Activated naive CD8-positive, alpha-beta T cell treated with anti-CD3 and anti-CD28 coated beads, Interleukin-2, amount 10 ng/mL, durations not matched to agents 7 days and 5 days (primary cell): ENCODE data around the gene ADAP2. TPM values are rescaled to one million over a fixed set of nuclear protein-coding genes. Genes with fewer than 3 reads are reported as not detected.
"Not testable (repeated sequence)": the region's sequence is repeated elsewhere in the genome, so short reads cannot be mapped to it uniquely, and the experiment has no call there.

Experiments
- ATAC-seq: fragments of 150-1000 bp; cut with Tn5 transposase; one replicate; pipeline ENCODE4 v1.10.0; 2021; ENCODE audit warnings: low read depth, moderate library complexity
- POLR2A ChIA-PET: fragments of 350-600 bp; sonication (Branson Sonifier 250); formaldehyde crosslinking; loops from one replicate; lab custom pipeline; 2021; ENCODE audit warnings: antibody characterized with exemption; lab: Charles Lee
- DNase-seq: peaks from one replicate; pipeline ENCODE4 v3.0.0; 2021
- H3K27ac Mint-ChIP-seq: one replicate; pipeline ENCODE4 v1.8.0; 2022; ENCODE audit warnings: mild to moderate bottlenecking, mixed read lengths
- H3K27me3 Mint-ChIP-seq: one replicate; pipeline ENCODE4 v1.8.0; 2022; ENCODE audit warnings: mild to moderate bottlenecking, moderate library complexity, mixed read lengths
- H3K36me3 Mint-ChIP-seq: one replicate; pipeline ENCODE4 v1.8.0; 2021; ENCODE audit warnings: mild to moderate bottlenecking, mixed read lengths
- H3K4me1 Mint-ChIP-seq: one replicate; pipeline ENCODE4 v1.8.0; 2021; ENCODE audit warnings: mixed read lengths
- H3K4me3 Mint-ChIP-seq: one replicate; pipeline ENCODE4 v1.8.0; 2022; ENCODE audit warnings: mild to moderate bottlenecking, moderate library complexity, mixed read lengths
- H3K9me3 Mint-ChIP-seq: one replicate; pipeline ENCODE4 v1.8.0; 2021; ENCODE audit warnings: mixed read lengths
- total RNA-seq, 2 experiments: library from RNA; stranded (reverse); gene quantifications; one replicate each; pipeline ENCODE4 v1.2.3, GENCODE V29; 2021

Gene ADAP2
- total RNA-seq, 2 experiments from 2014 or later: 2.2 to 2.4 TPM

- Mint-ChIP-seq H3K27me3 (peaks cover 4% of the 10 kb centered on the region), H3K9me3 (no peaks in the 10 kb centered on the region), H3K27ac (no peak overlapping the region), H3K4me3 (no peak overlapping the region), H3K4me1 (peaks cover 23% of the 10 kb centered on the region), H3K36me3 (peaks cover 1% of the 10 kb centered on the region)
- ATAC-seq (no peak), DNase-seq (no peak)
- POLR2A ChIA-PET: no interaction called here
Observed at GRCh38 chr17:30965686-30966085, 43.9 kb downstream of the ADAP2 start.

- POLR2A ChIA-PET: interaction anchor here (0.7 kb wide), 1 partner anchor 26 kb away, joined by 3 read pairs; no protein-coding TSS in a partner anchor
- peaks cover 10% of the 10 kb centered on the region for H3K36me3 Mint-ChIP-seq
- not testable (repeated sequence) for ATAC-seq, H3K4me3 Mint-ChIP-seq, H3K27ac Mint-ChIP-seq, DNase-seq, H3K27me3 Mint-ChIP-seq, H3K9me3 Mint-ChIP-seq
- H3K4me1 Mint-ChIP-seq: peaks cover 30% of the 10 kb centered on the region
Observed at GRCh38 chr17:30967911-30968310, 46.2 kb downstream of the ADAP2 start.

- Mint-ChIP-seq H3K4me3 (peak overlapping the region; percentile 99), H3K27me3 (peaks cover 4% of the 10 kb centered on the region), H3K4me1 (peaks cover 32% of the 10 kb centered on the region), H3K9me3 (no peaks in the 10 kb centered on the region), H3K27ac (peak overlapping the region; percentile 98), H3K36me3 (peaks cover 19% of the 10 kb centered on the region)
- POLR2A ChIA-PET: interaction anchor here (0.6 to 1.8 kb wide), 3 partner anchors 38 to 162 kb away, joined by 5 to 9 read pairs (median 8); partner anchors contain the start of gene TEFM
- peak; percentile 48 for DNase-seq
- ATAC-seq: no peak
Observed at GRCh38 chr17:30969989-30970830, 48.5 kb downstream of the ADAP2 start.

GRCh38 chr17:30970831-30971567, 49.3 kb downstream of the ADAP2 start, which contains the start of gene RNF135:
Gene RNF135, plus strand, starts transcription at chr17:30971039. Its CDS starts 35 bp downstream, at chr17:30971074.
- peak; percentile 81 for DNase-seq
- peaks cover 24% of the 10 kb centered on the region for H3K36me3 Mint-ChIP-seq
- H3K4me3 Mint-ChIP-seq: peak within 1 kb of the TSS; percentile 99
- H3K4me1 Mint-ChIP-seq: peaks cover 32% of the 10 kb centered on the region
- H3K27me3 Mint-ChIP-seq: peaks cover 4% of the 10 kb centered on the region
- peak; percentile 85 for ATAC-seq
- POLR2A ChIA-PET: interaction anchor here (1.5 to 1.8 kb wide), 2 partner anchors 37 to 64 kb away, joined by 8 to 9 read pairs; partner anchors contain the start of gene TEFM
- H3K9me3 Mint-ChIP-seq: no peaks in the 10 kb centered on the region
- peak within 1 kb of the TSS; percentile 98 for H3K27ac Mint-ChIP-seq

- H3K27me3 Mint-ChIP-seq: peaks cover 2% of the 10 kb centered on the region
- no peak overlapping the region for H3K4me3 Mint-ChIP-seq
- no peak overlapping the region for H3K27ac Mint-ChIP-seq
- POLR2A ChIA-PET: no interaction called here
- no peaks in the 10 kb centered on the region for H3K9me3 Mint-ChIP-seq
- no peak for ATAC-seq
- H3K36me3 Mint-ChIP-seq: peaks cover 28% of the 10 kb centered on the region
- peaks cover 16% of the 10 kb centered on the region for H3K4me1 Mint-ChIP-seq
- no peak for DNase-seq
Observed at GRCh38 chr17:30975042-30975820, 53.5 kb downstream of the ADAP2 start.

- H3K4me1 Mint-ChIP-seq, H3K27me3 Mint-ChIP-seq, H3K4me3 Mint-ChIP-seq, POLR2A ChIA-PET, H3K9me3 Mint-ChIP-seq, DNase-seq, H3K27ac Mint-ChIP-seq, ATAC-seq: not testable (repeated sequence)
- H3K36me3 Mint-ChIP-seq: peaks cover 15% of the 10 kb centered on the region
Observed at GRCh38 chr17:30979919-30980318, 58.2 kb downstream of the ADAP2 start.

GRCh38 chr17:30981531-30982519, 60.1 kb downstream of the ADAP2 start:
- no peaks in the 10 kb centered on the region for H3K4me1 Mint-ChIP-seq
- no peak overlapping the region for H3K27ac Mint-ChIP-seq
- peaks cover 3% of the 10 kb centered on the region for H3K36me3 Mint-ChIP-seq
- DNase-seq (no peak), ATAC-seq (no peak)
- H3K9me3 Mint-ChIP-seq: no peaks in the 10 kb centered on the region
- POLR2A ChIA-PET: interaction anchor here (0.5 kb wide), 1 partner anchor 58 kb away, joined by 6 read pairs; no protein-coding TSS in a partner anchor
- no peak overlapping the region for H3K4me3 Mint-ChIP-seq
- peaks cover 1% of the 10 kb centered on the region for H3K27me3 Mint-ChIP-seq

- H3K27me3 Mint-ChIP-seq: no peaks in the 10 kb centered on the region
- peaks cover 2% of the 10 kb centered on the region for H3K36me3 Mint-ChIP-seq
- POLR2A ChIA-PET: no interaction called here
- no peaks in the 10 kb centered on the region for H3K4me1 Mint-ChIP-seq
- no peak overlapping the region for H3K4me3 Mint-ChIP-seq
- DNase-seq (no peak), ATAC-seq (no peak)
- H3K27ac Mint-ChIP-seq: no peak overlapping the region
- no peaks in the 10 kb centered on the region for H3K9me3 Mint-ChIP-seq
Observed at GRCh38 chr17:30982855-30983254, 61.1 kb downstream of the ADAP2 start.

- Mint-ChIP-seq H3K27ac (no peak overlapping the region), H3K4me1 (no peaks in the 10 kb centered on the region)
- POLR2A ChIA-PET: no interaction called here
Observed at GRCh38 chr17:30990458-30990857, 68.7 kb downstream of the ADAP2 start.

GRCh38 chr17:30992551-30992950, 70.8 kb downstream of the ADAP2 start:
- H3K36me3 Mint-ChIP-seq: peaks cover 8% of the 10 kb centered on the region
- H3K27me3 Mint-ChIP-seq: no peaks in the 10 kb centered on the region
- POLR2A ChIA-PET: no interaction called here
- DNase-seq: no peak
- H3K4me3 Mint-ChIP-seq: no peak overlapping the region
- H3K27ac Mint-ChIP-seq: no peak overlapping the region
- ATAC-seq: no peak
- no peaks in the 10 kb centered on the region for H3K4me1 Mint-ChIP-seq
- no peaks in the 10 kb centered on the region for H3K9me3 Mint-ChIP-seq

More at GRCh38 chr17:30990458-30990857, 68.7 kb downstream of the ADAP2 start:
- Mint-ChIP-seq H3K4me3 (no peak overlapping the region), H3K27me3 (no peaks in the 10 kb centered on the region), H3K9me3 (no peaks in the 10 kb centered on the region), H3K36me3 (no peaks in the 10 kb centered on the region)
- DNase-seq (no peak), ATAC-seq (no peak)

- H3K27me3 Mint-ChIP-seq: no peaks in the 10 kb centered on the region
- POLR2A ChIA-PET: no interaction called here
- H3K4me3 Mint-ChIP-seq: no peak overlapping the region
- ATAC-seq: no peak
- DNase-seq: no peak
- peaks cover 14% of the 10 kb centered on the region for H3K36me3 Mint-ChIP-seq
- H3K9me3 Mint-ChIP-seq: no peaks in the 10 kb centered on the region
- no peak overlapping the region for H3K27ac Mint-ChIP-seq
- no peaks in the 10 kb centered on the region for H3K4me1 Mint-ChIP-seq
Observed at GRCh38 chr17:30995347-30995746, 73.6 kb downstream of the ADAP2 start.

- Mint-ChIP-seq H3K9me3 (no peaks in the 10 kb centered on the region), H3K36me3 (peaks cover 14% of the 10 kb centered on the region), H3K4me3 (no peak overlapping the region), H3K27ac (no peak overlapping the region), H3K4me1 (no peaks in the 10 kb centered on the region), H3K27me3 (no peaks in the 10 kb centered on the region)
- DNase-seq (no peak), ATAC-seq (no peak)
- POLR2A ChIA-PET: no interaction called here
Observed at GRCh38 chr17:30996486-30996885, 74.7 kb downstream of the ADAP2 start.
